Effector memory CD4-positive, alpha-beta T cell (primary cell): ENCODE results near the gene NACC2.
A peak's percentile ranks its signal among the peaks of the same experiment; 100 is the strongest.

Experiments
- DNase-seq, 3 donors: peaks; one replicate each; pipeline ENCODE4 v3.0.0-alpha.2; 2020
- H3K27ac ChIP-seq: 2 replicates; pipeline ENCODE4 v1.7.0; 2013; ENCODE audit warnings: mild to moderate bottlenecking, low read length, moderate library complexity; ENCODE audit not compliant: insufficient read depth, poor library complexity, severe bottlenecking
- H3K27me3 ChIP-seq: replicated peaks from 2 replicates; pipeline ENCODE4 v1.7.0; 2013; ENCODE audit warnings: mild to moderate bottlenecking, low read length; ENCODE audit not compliant: insufficient read depth, control insufficient read depth, poor library complexity, severe bottlenecking
- H3K36me3 ChIP-seq: 2 replicates; pipeline ENCODE4 v1.7.0; 2013; ENCODE audit warnings: mild to moderate bottlenecking, low read length, moderate library complexity; ENCODE audit not compliant: control insufficient read depth, insufficient read depth
- H3K4me1 ChIP-seq: 2 replicates; pipeline ENCODE4 v1.7.0; 2013; ENCODE audit warnings: low read length, mild to moderate bottlenecking; ENCODE audit not compliant: control insufficient read depth, insufficient read depth, poor library complexity, severe bottlenecking
- H3K4me3 ChIP-seq: 2 replicates; pipeline ENCODE4 v1.7.0; 2013; ENCODE audit warnings: low read length, low read depth, mild to moderate bottlenecking; ENCODE audit not compliant: insufficient read depth, poor library complexity, severe bottlenecking
- H3K9me3 ChIP-seq: 2 replicates; pipeline ENCODE4 v1.7.0; 2013; ENCODE audit warnings: mild to moderate bottlenecking, low read length, moderate library complexity; ENCODE audit not compliant: control insufficient read depth

The NACC2 gene

GRCh38 chr9:136050701-136051452 lies 44.2 kb downstream of the NACC2 start:
- peak overlapping the region; percentile 52 for H3K4me3 ChIP-seq
- H3K36me3 ChIP-seq = peaks cover 10% of the 10 kb centered on the region
- H3K9me3 ChIP-seq = no peaks in the 10 kb centered on the region
- H3K27ac ChIP-seq = no peak overlapping the region
- peaks cover 20% of the 10 kb centered on the region for H3K4me1 ChIP-seq
- no peak for DNase-seq
- H3K27me3 ChIP-seq = peaks cover 16% of the 10 kb centered on the region

GRCh38 chr9:136050266-136050700 lies 44.8 kb downstream of the NACC2 start:
- H3K27ac ChIP-seq = no peak overlapping the region
- H3K4me1 ChIP-seq = peaks cover 18% of the 10 kb centered on the region
- H3K9me3 ChIP-seq = no peaks in the 10 kb centered on the region
- peaks cover 11% of the 10 kb centered on the region for H3K27me3 ChIP-seq
- H3K4me3 ChIP-seq = no peak overlapping the region
- no peak for DNase-seq
- H3K36me3 ChIP-seq = peaks cover 10% of the 10 kb centered on the region

GRCh38 chr9:136049491-136050265 lies 45.4 kb downstream of the NACC2 start:
- Histone ChIP-seq H3K9me3 (no peaks in the 10 kb centered on the region), H3K27me3 (peaks cover 11% of the 10 kb centered on the region), H3K4me3 (no peak overlapping the region), H3K4me1 (peaks cover 16% of the 10 kb centered on the region), H3K36me3 (peaks cover 10% of the 10 kb centered on the region), H3K27ac (no peak overlapping the region)
- DNase-seq = no peak

- Histone ChIP-seq H3K4me1 (peaks cover 16% of the 10 kb centered on the region), H3K4me3 (no peak overlapping the region), H3K36me3 (peaks cover 10% of the 10 kb centered on the region), H3K27ac (no peak overlapping the region), H3K27me3 (peaks cover 11% of the 10 kb centered on the region), H3K9me3 (no peaks in the 10 kb centered on the region)
- DNase-seq = no peak
Measured at GRCh38 chr9:136048560-136049411, 46.3 kb downstream of the NACC2 start.

GRCh38 chr9:136047775-136048559 lies 47.1 kb downstream of the NACC2 start:
- DNase-seq = no peak
- Histone ChIP-seq H3K4me1 (peaks cover 16% of the 10 kb centered on the region), H3K27me3 (peaks cover 11% of the 10 kb centered on the region), H3K36me3 (peaks cover 10% of the 10 kb centered on the region), H3K4me3 (no peak overlapping the region), H3K9me3 (no peaks in the 10 kb centered on the region), H3K27ac (no peak overlapping the region)

DNA sequence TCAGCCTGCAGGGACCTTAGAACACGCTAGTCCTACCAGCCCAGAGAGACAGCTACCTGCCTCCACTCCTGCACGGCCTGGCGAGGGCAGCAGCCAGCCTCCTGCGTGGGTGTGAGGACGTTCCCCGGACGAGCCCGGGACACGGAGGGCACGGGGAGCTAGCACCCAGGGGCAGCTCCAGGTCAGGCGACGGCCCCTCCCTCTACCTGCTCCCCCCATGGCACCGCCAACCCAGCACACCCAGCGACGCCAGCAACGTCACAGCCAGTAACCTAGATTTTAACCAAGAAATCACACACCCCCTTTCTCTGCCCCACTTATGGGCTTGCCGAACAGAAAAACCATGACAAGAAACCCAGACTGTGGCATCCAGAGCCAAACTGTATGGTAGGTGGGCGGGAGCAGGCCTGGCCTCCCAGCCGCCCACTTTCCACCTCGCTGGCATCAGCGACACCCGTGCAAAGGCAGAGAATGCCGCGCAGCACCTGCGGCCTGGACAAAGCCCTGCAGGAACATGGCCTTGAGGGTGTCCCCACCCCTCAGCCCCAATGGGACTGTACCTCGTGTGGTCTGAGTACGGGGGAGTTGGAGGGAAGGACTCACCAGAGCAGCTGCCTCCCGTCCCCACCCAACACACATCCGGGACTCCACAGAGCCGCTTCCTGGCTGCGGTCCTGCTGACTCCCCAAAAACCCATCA lies 47.9 kb downstream of the NACC2 start:
- Histone ChIP-seq H3K27ac (no peak overlapping the region), H3K4me3 (no peak overlapping the region), H3K4me1 (peaks cover 10% of the 10 kb centered on the region), H3K27me3 (peaks cover 11% of the 10 kb centered on the region), H3K36me3 (peaks cover 10% of the 10 kb centered on the region), H3K9me3 (no peaks in the 10 kb centered on the region)
- DNase-seq = peak in 1 of 3 donors; percentile 25

DNA sequence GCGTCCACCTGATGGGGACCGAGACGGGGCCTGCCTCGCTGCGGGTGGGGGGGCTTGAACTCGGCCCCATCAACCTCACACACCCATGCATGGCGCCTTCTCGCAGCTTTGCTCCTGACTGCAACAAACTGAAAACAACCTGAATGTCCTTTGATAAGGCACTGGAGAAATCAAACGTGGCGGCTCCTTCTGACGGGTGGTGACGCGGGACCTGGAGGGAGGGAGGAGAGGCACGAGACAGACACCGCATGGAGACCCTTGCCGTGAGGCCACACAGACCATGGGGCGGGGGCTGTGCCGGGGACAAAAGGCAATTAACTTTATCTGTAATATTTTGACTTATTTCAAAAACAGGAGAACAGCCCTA lies 48.6 kb downstream of the NACC2 start:
- no peak for DNase-seq
- H3K36me3 ChIP-seq = peaks cover 10% of the 10 kb centered on the region
- H3K4me1 ChIP-seq = peaks cover 6% of the 10 kb centered on the region
- H3K4me3 ChIP-seq = no peak overlapping the region
- no peak overlapping the region for H3K27ac ChIP-seq
- H3K27me3 ChIP-seq = peaks cover 7% of the 10 kb centered on the region
- H3K9me3 ChIP-seq = no peaks in the 10 kb centered on the region

DNA sequence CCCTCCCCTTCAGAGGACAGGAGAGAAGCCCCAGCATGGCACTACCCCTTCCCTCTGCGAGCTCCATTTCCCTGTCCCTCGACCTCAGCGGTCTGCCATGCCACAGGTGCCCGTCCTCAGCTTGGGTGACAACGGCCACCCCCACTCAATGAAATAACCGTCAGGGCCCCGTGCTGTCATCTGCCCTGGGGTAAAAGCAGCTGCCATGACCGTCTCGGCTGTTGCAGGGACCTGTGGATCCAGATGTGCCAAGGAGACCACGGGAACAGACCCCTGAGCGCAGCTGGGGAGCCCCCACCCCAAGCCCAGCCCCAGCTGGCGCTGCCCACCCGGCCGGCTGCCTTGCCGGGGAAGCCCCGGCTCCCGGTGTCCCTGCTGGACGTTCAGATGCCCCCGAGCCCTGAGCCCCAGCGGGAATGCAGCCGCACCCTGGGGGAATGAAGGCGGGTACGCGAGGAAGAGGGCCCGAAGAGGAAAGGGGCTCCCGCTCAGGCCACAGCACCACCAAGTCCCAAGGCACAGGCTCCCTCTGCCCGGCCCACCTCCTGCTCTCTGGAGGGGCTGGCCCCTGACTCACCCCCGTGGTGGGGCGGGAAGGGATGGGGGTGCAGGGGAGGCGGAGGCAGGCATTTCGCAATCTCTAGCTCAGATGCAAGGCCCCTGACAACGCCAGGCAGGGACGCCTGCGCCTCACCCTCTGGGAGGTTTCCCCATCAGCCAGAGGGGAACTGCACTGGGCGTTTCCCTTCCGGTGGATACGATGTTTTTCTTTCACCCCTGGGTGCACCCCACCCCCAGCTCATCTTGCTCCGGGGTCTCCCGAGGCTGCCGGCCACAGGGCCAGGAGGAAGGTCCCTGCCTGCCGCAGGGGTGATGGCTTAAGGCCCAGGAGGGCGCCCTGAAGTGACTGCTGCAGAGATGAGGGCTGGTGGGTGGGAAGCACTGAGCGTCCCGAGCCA lies 49.2 kb downstream of the NACC2 start:
- no peak for DNase-seq
- Histone ChIP-seq H3K27ac (no peak overlapping the region), H3K27me3 (peaks cover under 1% of the 10 kb centered on the region), H3K36me3 (peaks cover 10% of the 10 kb centered on the region), H3K4me3 (no peak overlapping the region), H3K4me1 (peaks cover under 1% of the 10 kb centered on the region), H3K9me3 (no peaks in the 10 kb centered on the region)
